Right atrium auricular region (tissue), 2 donors: ENCODE results near the gene CDK1. TPM values are rescaled to one million over a fixed set of nuclear protein-coding genes. Genes with fewer than 3 reads are reported as not detected.

ENCODE experiments used
- DNase-seq: peaks from one replicate; pipeline ENCODE4 v3.0.0-alpha.2; 2019; ENCODE audit warnings: low spot score
- H3K27ac ChIP-seq, 2 donors: fragments of 200-600 bp; sonication (generic); 1 replicate in 1 of 2; 2 replicates in 1 of 2; pipeline ENCODE4 v1.5.1; 2016 to 2019
- H3K27me3 ChIP-seq, 2 donors: fragments of 200-600 bp; sonication (generic); one replicate each; pipeline versions ENCODE4 v1.5.1 to v1.6.0; 2017 to 2019
- H3K36me3 ChIP-seq: fragments of 200-600 bp; sonication (generic); one replicate; pipeline ENCODE4 v1.5.1; 2016
- H3K4me1 ChIP-seq, 2 donors: fragments of 200-600 bp; sonication (generic); one replicate each; pipeline versions ENCODE4 v1.5.1 to v1.6.0; 2017 to 2019
- H3K4me3 ChIP-seq, 2 donors: fragments of 200-600 bp; sonication (generic); 1 replicate in 1 of 2; 2 replicates in 1 of 2; pipeline ENCODE4 v1.5.1; 2017 to 2019; ENCODE audit warnings: mild to moderate bottlenecking in 1 of 2, moderate library complexity in 1 of 2
- H3K9me3 ChIP-seq, 2 donors: fragments of 200-600 bp; sonication (generic); one replicate each; pipeline ENCODE4 v1.5.1; 2019
- CTCF ChIP-seq, 2 donors: fragments of 200-600 bp; sonication (generic); IDR thresholded peaks; one replicate each; pipeline ENCODE4 v1.5.1; 2019; ENCODE audit warnings: antibody characterized with exemption in 2 of 2
- total RNA-seq, 2 donors: library from RNA; depleted of rRNA; stranded (reverse); fragments of >200 nt; gene quantifications; one replicate each; pipeline ENCODE4 v1.1.0, GENCODE V29; 2016

Gene CDK1
- total RNA-seq, 2 donors from 2014 or later = 0.79 to 3.6 TPM

- Histone ChIP-seq H3K27ac (peak overlapping the region in 1 of 2 donors; percentile 9), H3K4me3 (peak overlapping the region; percentile 35 to 56), H3K27me3 (peaks cover 8 to 10% of the 10 kb centered on the region in 2 donors)
Observed at GRCh38 chr10:60733517-60733822, 44.8 kb upstream of the CDK1 start.

GRCh38 chr10:60733826-60734225, 44.5 kb upstream of the CDK1 start:
- DNase-seq = no peak
- peaks cover 0 to 12% of the 10 kb centered on the region in 2 donors for H3K4me1 ChIP-seq
- TF ChIP-seq CTCF (IDR thresholded peaks at IDR 0.05) = no peak
- H3K27me3 ChIP-seq = peaks cover 8 to 10% of the 10 kb centered on the region in 2 donors
- no peaks in the 10 kb centered on the region for H3K9me3 ChIP-seq
- H3K36me3 ChIP-seq = no peaks in the 10 kb centered on the region
- H3K4me3 ChIP-seq = peak overlapping the region in 1 of 2 donors; percentile 56
- no peak overlapping the region for H3K27ac ChIP-seq

More at GRCh38 chr10:60733517-60733822, 44.8 kb upstream of the CDK1 start:
- Histone ChIP-seq H3K4me1 (peaks cover 0 to 12% of the 10 kb centered on the region in 2 donors), H3K9me3 (no peaks in the 10 kb centered on the region), H3K36me3 (no peaks in the 10 kb centered on the region)
- DNase-seq = no peak
- no peak for TF ChIP-seq CTCF (IDR thresholded peaks at IDR 0.05)

GRCh38 chr10:60734226-60734625, 44.1 kb upstream of the CDK1 start:
- Histone ChIP-seq H3K36me3 (no peaks in the 10 kb centered on the region), H3K9me3 (no peaks in the 10 kb centered on the region), H3K27ac (no peak overlapping the region), H3K4me3 (no peak overlapping the region), H3K4me1 (peaks cover 0 to 12% of the 10 kb centered on the region in 2 donors), H3K27me3 (peaks cover 8 to 10% of the 10 kb centered on the region in 2 donors)
- no peak for TF ChIP-seq CTCF (IDR thresholded peaks at IDR 0.05)
- DNase-seq = no peak

GRCh38 chr10:60735244-60735643, 43.0 kb upstream of the CDK1 start:
- no peaks in the 10 kb centered on the region for H3K9me3 ChIP-seq
- H3K4me1 ChIP-seq = peaks cover 0 to 12% of the 10 kb centered on the region in 2 donors
- TF ChIP-seq CTCF (IDR thresholded peaks at IDR 0.05) = no peak
- DNase-seq = no peak
- no peaks in the 10 kb centered on the region for H3K36me3 ChIP-seq
- H3K27ac ChIP-seq = no peak overlapping the region
- peaks cover 8 to 10% of the 10 kb centered on the region in 2 donors for H3K27me3 ChIP-seq
- H3K4me3 ChIP-seq = no peak overlapping the region

GRCh38 chr10:60737242-60737641, 41.0 kb upstream of the CDK1 start:
- no peak for TF ChIP-seq CTCF (IDR thresholded peaks at IDR 0.05)
- Histone ChIP-seq H3K36me3 (no peaks in the 10 kb centered on the region), H3K4me1 (peaks cover 0 to 12% of the 10 kb centered on the region in 2 donors), H3K4me3 (no peak overlapping the region), H3K9me3 (no peaks in the 10 kb centered on the region), H3K27me3 (peaks cover 8 to 10% of the 10 kb centered on the region in 2 donors), H3K27ac (no peak overlapping the region)
- DNase-seq = no peak

- Histone ChIP-seq H3K27me3 (no peaks in the 10 kb centered on the region), H3K4me3 (no peak overlapping the region), H3K4me1 (no peaks in the 10 kb centered on the region), H3K27ac (no peak overlapping the region), H3K36me3 (no peaks in the 10 kb centered on the region), H3K9me3 (no peaks in the 10 kb centered on the region)
- DNase-seq = no peak
- no peak for TF ChIP-seq CTCF (IDR thresholded peaks at IDR 0.05)
Observed at GRCh38 chr10:60739558-60739957, 38.7 kb upstream of the CDK1 start.
